ENCODE measurements around the gene ST8SIA2.

The ST8SIA2 gene

DNA sequence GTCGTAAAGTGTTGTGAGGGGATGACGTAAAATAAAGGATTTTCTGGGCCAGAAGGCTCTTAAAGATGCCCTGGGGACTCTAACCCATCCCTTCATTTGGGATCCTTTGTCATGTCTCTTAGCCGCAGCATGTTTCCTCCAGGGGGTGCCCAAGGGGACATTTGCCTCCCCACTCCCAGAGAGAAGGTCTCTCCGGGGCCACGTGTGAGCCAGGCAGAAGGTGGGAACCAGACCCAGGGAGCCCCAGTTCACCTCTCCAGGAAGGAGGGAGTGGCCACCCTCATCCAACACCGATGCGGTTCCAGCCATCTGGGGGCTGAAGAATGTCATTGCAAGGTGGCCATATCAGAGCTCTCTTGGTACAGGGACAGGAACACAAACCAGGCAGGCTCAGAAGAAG is 25.2 kb downstream of the ST8SIA2 start:
- TF ChIP-seq TAF1 (IDR thresholded peaks at IDR 0.05; ENCODE audit: borderline replicate concordance, insufficient read depth, low read length) (no peak), POLR2AphosphoS5 (IDR thresholded peaks at IDR 0.05; ENCODE audit: low read depth, low read length) (no peak), SIN3A (IDR thresholded peaks at IDR 0.05; ENCODE audit: borderline replicate concordance, insufficient read depth, low read length) (no peak), FOXP2 (optimal IDR thresholded peaks at IDR 0.05; ENCODE audit: borderline replicate concordance, extremely low read depth, extremely low read length, insufficient read depth) (no peak)
- TF ChIP-seq, protein P1, sequence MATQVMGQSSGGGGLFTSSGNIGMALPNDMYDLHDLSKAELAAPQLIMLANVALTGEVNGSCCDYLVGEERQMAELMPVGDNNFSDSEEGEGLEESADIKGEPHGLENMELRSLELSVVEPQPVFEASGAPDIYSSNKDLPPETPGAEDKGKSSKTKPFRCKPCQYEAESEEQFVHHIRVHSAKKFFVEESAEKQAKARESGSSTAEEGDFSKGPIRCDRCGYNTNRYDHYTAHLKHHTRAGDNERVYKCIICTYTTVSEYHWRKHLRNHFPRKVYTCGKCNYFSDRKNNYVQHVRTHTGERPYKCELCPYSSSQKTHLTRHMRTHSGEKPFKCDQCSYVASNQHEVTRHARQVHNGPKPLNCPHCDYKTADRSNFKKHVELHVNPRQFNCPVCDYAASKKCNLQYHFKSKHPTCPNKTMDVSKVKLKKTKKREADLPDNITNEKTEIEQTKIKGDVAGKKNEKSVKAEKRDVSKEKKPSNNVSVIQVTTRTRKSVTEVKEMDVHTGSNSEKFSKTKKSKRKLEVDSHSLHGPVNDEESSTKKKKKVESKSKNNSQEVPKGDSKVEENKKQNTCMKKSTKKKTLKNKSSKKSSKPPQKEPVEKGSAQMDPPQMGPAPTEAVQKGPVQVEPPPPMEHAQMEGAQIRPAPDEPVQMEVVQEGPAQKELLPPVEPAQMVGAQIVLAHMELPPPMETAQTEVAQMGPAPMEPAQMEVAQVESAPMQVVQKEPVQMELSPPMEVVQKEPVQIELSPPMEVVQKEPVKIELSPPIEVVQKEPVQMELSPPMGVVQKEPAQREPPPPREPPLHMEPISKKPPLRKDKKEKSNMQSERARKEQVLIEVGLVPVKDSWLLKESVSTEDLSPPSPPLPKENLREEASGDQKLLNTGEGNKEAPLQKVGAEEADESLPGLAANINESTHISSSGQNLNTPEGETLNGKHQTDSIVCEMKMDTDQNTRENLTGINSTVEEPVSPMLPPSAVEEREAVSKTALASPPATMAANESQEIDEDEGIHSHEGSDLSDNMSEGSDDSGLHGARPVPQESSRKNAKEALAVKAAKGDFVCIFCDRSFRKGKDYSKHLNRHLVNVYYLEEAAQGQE (IDR thresholded peaks at IDR 0.05; ENCODE audit: insufficient read depth in 1 of 2, low read depth in 2 of 2, low read length in 2 of 2): no peak

- TF ChIP-seq FOXP2 (optimal IDR thresholded peaks at IDR 0.05; ENCODE audit: borderline replicate concordance, extremely low read depth, extremely low read length, insufficient read depth): no peak
- TF ChIP-seq SIN3A (IDR thresholded peaks at IDR 0.05; ENCODE audit: borderline replicate concordance, insufficient read depth, low read length): no peak
- TF ChIP-seq, protein P1 (IDR thresholded peaks at IDR 0.05; ENCODE audit: insufficient read depth in 1 of 2, low read depth in 2 of 2, low read length in 2 of 2): no peak
- no peak for TF ChIP-seq TAF1 (IDR thresholded peaks at IDR 0.05; ENCODE audit: borderline replicate concordance, insufficient read depth, low read length)
- no peak for TF ChIP-seq POLR2AphosphoS5 (IDR thresholded peaks at IDR 0.05; ENCODE audit: low read depth, low read length)
Observed at GRCh38 chr15:92421976-92422375, 28.3 kb downstream of the ST8SIA2 start.

DNA sequence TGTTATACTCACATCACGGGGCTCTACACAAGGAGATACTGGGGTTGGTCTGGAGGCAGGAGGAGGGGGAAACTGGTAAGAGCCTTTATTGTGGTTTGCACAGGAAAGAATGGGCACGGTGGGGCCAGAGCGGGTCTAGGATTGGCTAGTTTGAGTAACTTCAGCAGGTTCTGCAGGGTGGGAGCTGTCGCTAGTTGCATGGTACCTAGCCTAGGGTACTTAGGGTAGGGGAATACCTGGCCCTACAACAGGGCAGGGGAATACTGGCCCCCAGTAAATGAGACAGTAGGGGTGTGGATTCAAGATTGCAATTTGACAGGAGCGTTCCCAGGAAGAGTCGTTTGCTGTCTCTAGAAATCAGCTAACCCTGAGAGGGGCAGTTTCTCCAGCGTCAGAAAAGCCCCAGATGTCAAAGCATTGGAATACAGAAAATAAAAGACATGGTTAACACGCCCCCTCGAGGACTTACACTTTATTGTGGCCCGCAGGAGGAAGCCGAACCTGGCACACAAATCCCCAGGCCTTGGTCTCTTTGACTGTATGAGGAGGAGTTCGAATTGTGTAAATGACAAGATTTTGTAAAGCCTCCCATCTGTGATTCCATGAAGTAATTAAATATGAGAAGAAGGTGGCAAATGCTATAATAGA is 32.0 kb downstream of the ST8SIA2 start:
- no peak for TF ChIP-seq TAF1 (IDR thresholded peaks at IDR 0.05; ENCODE audit: borderline replicate concordance, insufficient read depth, low read length)
- TF ChIP-seq, protein P1 (IDR thresholded peaks at IDR 0.05; ENCODE audit: insufficient read depth in 1 of 2, low read depth in 2 of 2, low read length in 2 of 2): no peak
- TF ChIP-seq SIN3A (IDR thresholded peaks at IDR 0.05; ENCODE audit: borderline replicate concordance, insufficient read depth, low read length): no peak
- TF ChIP-seq FOXP2 (optimal IDR thresholded peaks at IDR 0.05; ENCODE audit: borderline replicate concordance, extremely low read depth, extremely low read length, insufficient read depth): no peak
- no peak for TF ChIP-seq POLR2AphosphoS5 (IDR thresholded peaks at IDR 0.05; ENCODE audit: low read depth, low read length)

GRCh38 chr15:92429378-92430068 is 35.8 kb downstream of the ST8SIA2 start:
- TF ChIP-seq FOXP2 (optimal IDR thresholded peaks at IDR 0.05; ENCODE audit: borderline replicate concordance, extremely low read depth, extremely low read length, insufficient read depth): no peak
- no peak for TF ChIP-seq POLR2AphosphoS5 (IDR thresholded peaks at IDR 0.05; ENCODE audit: low read depth, low read length)
- TF ChIP-seq, protein P1 (IDR thresholded peaks at IDR 0.05; ENCODE audit: insufficient read depth in 1 of 2, low read depth in 2 of 2, low read length in 2 of 2): no peak
- TF ChIP-seq TAF1 (IDR thresholded peaks at IDR 0.05; ENCODE audit: borderline replicate concordance, insufficient read depth, low read length): no peak
- no peak for TF ChIP-seq SIN3A (IDR thresholded peaks at IDR 0.05; ENCODE audit: borderline replicate concordance, insufficient read depth, low read length)
